Mesothelial cell of epicardium (in vitro differentiated cells): Measurements from ENCODE around the gene PRMT2. TPM values are rescaled to one million over a fixed set of nuclear protein-coding genes. Genes with fewer than 3 reads are reported as not detected.

Source experiments
- DNase-seq, 2 experiments: peaks; one replicate each; pipeline ENCODE4 v3.0.0; 2021; ENCODE audit warnings: low spot score in 2 of 2; ENCODE audit not compliant: unreplicated experiment in 2 of 2
- H3K27ac Mint-ChIP-seq: 2 replicates; pipeline ENCODE4 v1.8.0; 2021; ENCODE audit warnings: mixed read lengths
- H3K27me3 Mint-ChIP-seq: 2 replicates; pipeline ENCODE4 v1.8.0; 2021; ENCODE audit warnings: low read depth, mixed read lengths
- H3K36me3 Mint-ChIP-seq: 2 replicates; pipeline ENCODE4 v1.8.0; 2021; ENCODE audit warnings: mixed read lengths
- H3K4me1 Mint-ChIP-seq: 2 replicates; pipeline ENCODE4 v1.8.0; 2021; ENCODE audit warnings: mixed read lengths
- H3K4me3 Mint-ChIP-seq: 2 replicates; pipeline ENCODE4 v1.8.0; 2021; ENCODE audit warnings: mild to moderate bottlenecking, moderate library complexity, mixed read lengths
- H3K9me3 Mint-ChIP-seq: 2 replicates; pipeline ENCODE4 v1.8.0; 2021; ENCODE audit warnings: mixed read lengths
- CTCF ChIP-seq: fragments of 200-600 bp; sonication (generic); IDR thresholded peaks from one replicate; pipeline ENCODE4 v1.5.0; 2021; ENCODE audit warnings: antibody characterized with exemption; ENCODE audit not compliant: unreplicated experiment
- total RNA-seq: library from RNA; stranded (reverse); gene quantifications from 3 replicates; pipeline ENCODE4 v1.2.1, GENCODE V29; 2021

PRMT2 gene
- total RNA-seq, 1 donor from 2014 or later: 84.4 TPM

GRCh38 chr21:46662367-46662654 is 26.8 kb downstream of the PRMT2 start:
- H3K36me3 Mint-ChIP-seq: peaks cover 30% of the 10 kb centered on the region
- H3K27me3 Mint-ChIP-seq: no peaks in the 10 kb centered on the region
- no peak for TF ChIP-seq CTCF
- no peaks in the 10 kb centered on the region for H3K4me1 Mint-ChIP-seq
- no peak overlapping the region for H3K4me3 Mint-ChIP-seq
- no peak for DNase-seq
- peaks cover 3% of the 10 kb centered on the region for H3K9me3 Mint-ChIP-seq
- H3K27ac Mint-ChIP-seq: no peak overlapping the region

GRCh38 chr21:46662765-46663500 is 27.5 kb downstream of the PRMT2 start:
- DNase-seq: no peak
- H3K9me3 Mint-ChIP-seq: no peaks in the 10 kb centered on the region
- H3K4me1 Mint-ChIP-seq: peaks cover under 1% of the 10 kb centered on the region
- TF ChIP-seq CTCF: no peak
- H3K27ac Mint-ChIP-seq: no peak overlapping the region
- H3K36me3 Mint-ChIP-seq: peaks cover 25% of the 10 kb centered on the region
- H3K27me3 Mint-ChIP-seq: no peaks in the 10 kb centered on the region
- H3K4me3 Mint-ChIP-seq: no peak overlapping the region

GRCh38 chr21:46663754-46664153 is 28.3 kb downstream of the PRMT2 start:
- peaks cover 3% of the 10 kb centered on the region for H3K4me1 Mint-ChIP-seq
- no peaks in the 10 kb centered on the region for H3K9me3 Mint-ChIP-seq
- H3K4me3 Mint-ChIP-seq: no peak overlapping the region
- peaks cover 17% of the 10 kb centered on the region for H3K36me3 Mint-ChIP-seq
- no peak overlapping the region for H3K27ac Mint-ChIP-seq
- H3K27me3 Mint-ChIP-seq: no peaks in the 10 kb centered on the region
- DNase-seq: no peak
- TF ChIP-seq CTCF: no peak

GRCh38 chr21:46664316-46664995 is 29.0 kb downstream of the PRMT2 start:
- DNase-seq: no peak
- Mint-ChIP-seq H3K27me3 (no peaks in the 10 kb centered on the region), H3K36me3 (peaks cover 12% of the 10 kb centered on the region), H3K4me1 (peaks cover 3% of the 10 kb centered on the region), H3K27ac (no peak overlapping the region), H3K4me3 (no peak overlapping the region), H3K9me3 (no peaks in the 10 kb centered on the region)
- TF ChIP-seq CTCF: no peak

GRCh38 chr21:46665566-46665965 is 30.1 kb downstream of the PRMT2 start:
- Mint-ChIP-seq H3K27me3 (peaks cover 4% of the 10 kb centered on the region), H3K9me3 (no peaks in the 10 kb centered on the region), H3K4me1 (peaks cover 3% of the 10 kb centered on the region), H3K27ac (no peak overlapping the region), H3K4me3 (no peak overlapping the region), H3K36me3 (peaks cover 10% of the 10 kb centered on the region)
- no peak for TF ChIP-seq CTCF
- DNase-seq: no peak
